Activated CD8-positive, alpha-beta memory T cell treated with anti-CD3 and anti-CD28 coated beads, Interleukin-2, amount 10 ng/mL, durations not matched to agents 7 days and 5 days (primary cell): ENCODE results near the gene COL13A1. TPM values are rescaled to one million over a fixed set of nuclear protein-coding genes. Genes with fewer than 3 reads are reported as not detected.

Experiments
- ATAC-seq: fragments of 150-1000 bp; cut with Tn5 transposase; one replicate; pipeline ENCODE4 v1.10.0; 2021; ENCODE audit warnings: moderate library complexity
- CTCF ChIA-PET: fragments of 350-600 bp; sonication (Branson Sonifier 250); formaldehyde crosslinking; loops from one replicate; lab custom pipeline; 2021; ENCODE audit warnings: antibody characterized with exemption; lab: Charles Lee
- DNase-seq: peaks from one replicate; pipeline ENCODE4 v3.0.0-alpha.2; 2020
- H3K27ac Mint-ChIP-seq: one replicate; pipeline ENCODE4 v1.8.0; 2021; ENCODE audit warnings: mild to moderate bottlenecking, mixed read lengths
- H3K27me3 Mint-ChIP-seq: one replicate; pipeline ENCODE4 v1.8.0; 2021; ENCODE audit warnings: mixed read lengths
- H3K36me3 Mint-ChIP-seq: one replicate; pipeline ENCODE4 v1.8.0; 2021; ENCODE audit warnings: mild to moderate bottlenecking, mixed read lengths
- H3K4me1 Mint-ChIP-seq: one replicate; pipeline ENCODE4 v1.8.0; 2021; ENCODE audit warnings: mixed read lengths
- H3K4me3 Mint-ChIP-seq: one replicate; pipeline ENCODE4 v1.8.0; 2021; ENCODE audit warnings: mild to moderate bottlenecking, moderate library complexity, mixed read lengths
- H3K9me3 Mint-ChIP-seq: one replicate; pipeline ENCODE4 v1.8.0; 2022; ENCODE audit warnings: low read depth, mixed read lengths
- total RNA-seq, 2 experiments: library from RNA; stranded (reverse); gene quantifications; one replicate each; pipeline ENCODE4 v1.2.3, GENCODE V29; 2021

The COL13A1 gene
- total RNA-seq, 2 experiments from 2014 or later, result not detected

- CTCF ChIA-PET, result interaction anchor here (1.4 to 2.6 kb wide), 2 partner anchors 16 to 18 kb away, joined by 3 to 8 read pairs; no protein-coding TSS in a partner anchor
- no peaks in the 10 kb centered on the region for H3K36me3 Mint-ChIP-seq
- ATAC-seq, result no peak
Measured at GRCh38 chr10:69898524-69898923, 96.8 kb downstream of the COL13A1 start.

DNA sequence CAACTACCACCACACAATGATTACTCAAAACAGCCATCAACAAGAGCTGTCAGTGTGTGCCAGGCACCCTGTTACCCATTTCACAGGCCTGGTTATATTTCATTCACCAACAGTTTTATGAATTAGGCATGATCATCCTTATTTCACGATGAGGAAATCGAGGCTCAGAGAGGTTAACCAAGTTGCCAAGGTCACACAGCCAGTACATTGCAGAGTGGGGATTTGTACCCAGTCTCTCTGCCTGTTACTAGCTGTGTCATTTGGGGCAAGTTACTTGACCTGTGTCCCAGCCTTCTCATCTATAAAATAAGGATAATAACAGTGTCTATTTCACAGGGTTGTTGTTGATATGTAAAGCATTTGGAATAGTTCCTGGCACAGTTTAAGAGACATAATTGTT is 97.2 kb downstream of the COL13A1 start:
- CTCF ChIA-PET, result interaction anchor here (1.4 to 2.6 kb wide), 3 partner anchors 16 to 59 kb away, joined by 3 to 8 read pairs (median 4); no protein-coding TSS in a partner anchor
- H3K4me3 Mint-ChIP-seq, result no peak overlapping the region
- H3K27me3 Mint-ChIP-seq, result no peaks in the 10 kb centered on the region
- H3K27ac Mint-ChIP-seq, result no peak overlapping the region
- DNase-seq, result no peak
- H3K36me3 Mint-ChIP-seq, result no peaks in the 10 kb centered on the region
- no peaks in the 10 kb centered on the region for H3K4me1 Mint-ChIP-seq
- ATAC-seq, result no peak
- H3K9me3 Mint-ChIP-seq, result no peaks in the 10 kb centered on the region

More at GRCh38 chr10:69898524-69898923, 96.8 kb downstream of the COL13A1 start:
- Mint-ChIP-seq H3K27me3 (no peaks in the 10 kb centered on the region), H3K4me1 (no peaks in the 10 kb centered on the region), H3K27ac (no peak overlapping the region), H3K9me3 (no peaks in the 10 kb centered on the region), H3K4me3 (no peak overlapping the region)
- DNase-seq, result no peak

- Mint-ChIP-seq H3K27me3 (no peaks in the 10 kb centered on the region), H3K36me3 (no peaks in the 10 kb centered on the region), H3K27ac (no peak overlapping the region), H3K9me3 (no peaks in the 10 kb centered on the region), H3K4me1 (no peaks in the 10 kb centered on the region), H3K4me3 (no peak overlapping the region)
- ATAC-seq (no peak), DNase-seq (no peak)
- CTCF ChIA-PET, result interaction anchor here (1.4 to 2.6 kb wide), 3 partner anchors 15 to 58 kb away, joined by 3 to 8 read pairs (median 4); no protein-coding TSS in a partner anchor
Measured at GRCh38 chr10:69899727-69900595, 98.3 kb downstream of the COL13A1 start.

- DNase-seq (no peak), ATAC-seq (no peak)
- Mint-ChIP-seq H3K4me1 (no peaks in the 10 kb centered on the region), H3K4me3 (no peak overlapping the region), H3K9me3 (no peaks in the 10 kb centered on the region), H3K27ac (no peak overlapping the region), H3K27me3 (no peaks in the 10 kb centered on the region), H3K36me3 (no peaks in the 10 kb centered on the region)
- CTCF ChIA-PET, result interaction anchor here (0.9 to 2.6 kb wide), 2 partner anchors 14 kb away, joined by 4 to 8 read pairs; no protein-coding TSS in a partner anchor
Measured at GRCh38 chr10:69901022-69901421, 99.3 kb downstream of the COL13A1 start.

GRCh38 chr10:69901628-69902505 is 100.2 kb downstream of the COL13A1 start:
- no peaks in the 10 kb centered on the region for H3K9me3 Mint-ChIP-seq
- no peaks in the 10 kb centered on the region for H3K4me1 Mint-ChIP-seq
- no peak overlapping the region for H3K4me3 Mint-ChIP-seq
- DNase-seq, result no peak
- H3K27ac Mint-ChIP-seq, result no peak overlapping the region
- peak; percentile 42 for ATAC-seq
- no peaks in the 10 kb centered on the region for H3K27me3 Mint-ChIP-seq
- CTCF ChIA-PET, result interaction anchor here (0.9 kb wide), 1 partner anchor 13 kb away, joined by 4 read pairs; no protein-coding TSS in a partner anchor
- H3K36me3 Mint-ChIP-seq, result no peaks in the 10 kb centered on the region

GRCh38 chr10:69902835-69903535 is 101.3 kb downstream of the COL13A1 start:
- no peak overlapping the region for H3K4me3 Mint-ChIP-seq
- ATAC-seq (no peak), DNase-seq (no peak)
- no peak overlapping the region for H3K27ac Mint-ChIP-seq
- CTCF ChIA-PET, result no interaction called here
- H3K4me1 Mint-ChIP-seq, result no peaks in the 10 kb centered on the region
- no peaks in the 10 kb centered on the region for H3K27me3 Mint-ChIP-seq
- no peaks in the 10 kb centered on the region for H3K9me3 Mint-ChIP-seq
- H3K36me3 Mint-ChIP-seq, result no peaks in the 10 kb centered on the region

GRCh38 chr10:69904533-69904932 is 102.8 kb downstream of the COL13A1 start:
- ATAC-seq, result no peak

GRCh38 chr10:69906425-69906824 is 104.7 kb downstream of the COL13A1 start:
- ATAC-seq, result no peak
- no peak overlapping the region for H3K4me3 Mint-ChIP-seq
- no peak for DNase-seq
- CTCF ChIA-PET, result interaction anchor here (2.3 kb wide), 1 partner anchor 8 kb away, joined by 14 read pairs; no protein-coding TSS in a partner anchor
- peaks cover 4% of the 10 kb centered on the region for H3K27me3 Mint-ChIP-seq
- no peaks in the 10 kb centered on the region for H3K4me1 Mint-ChIP-seq
- H3K36me3 Mint-ChIP-seq, result no peaks in the 10 kb centered on the region
- no peak overlapping the region for H3K27ac Mint-ChIP-seq
- no peaks in the 10 kb centered on the region for H3K9me3 Mint-ChIP-seq

More at GRCh38 chr10:69904533-69904932, 102.8 kb downstream of the COL13A1 start:
- peaks cover 4% of the 10 kb centered on the region for H3K27me3 Mint-ChIP-seq
- CTCF ChIA-PET, result interaction anchor here (0.7 to 2.3 kb wide), 2 partner anchors 10 to 12 kb away, joined by 4 to 14 read pairs; no protein-coding TSS in a partner anchor
- H3K36me3 Mint-ChIP-seq, result no peaks in the 10 kb centered on the region
- no peak for DNase-seq
- no peaks in the 10 kb centered on the region for H3K4me1 Mint-ChIP-seq
- H3K9me3 Mint-ChIP-seq, result no peaks in the 10 kb centered on the region
- H3K27ac Mint-ChIP-seq, result no peak overlapping the region
- no peak overlapping the region for H3K4me3 Mint-ChIP-seq

DNA sequence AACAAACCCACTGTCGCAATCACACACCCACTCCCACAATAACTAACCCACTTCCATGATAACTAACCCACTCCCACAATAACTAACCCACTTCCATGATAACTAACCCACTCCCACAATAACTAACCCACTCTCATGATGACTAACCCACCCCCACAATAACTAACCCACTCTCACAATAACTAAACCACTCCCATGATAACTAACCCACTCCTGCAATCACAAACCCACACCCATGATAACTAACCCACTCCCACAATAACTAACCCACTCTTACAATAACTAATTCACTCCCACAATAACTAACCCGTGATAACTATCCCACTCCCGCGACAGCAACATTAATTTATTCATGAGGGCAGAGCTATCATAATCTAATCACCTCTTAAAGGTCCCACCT is 105.8 kb downstream of the COL13A1 start:
- DNase-seq (no peak), ATAC-seq (no peak)
- peaks cover 4% of the 10 kb centered on the region for H3K27me3 Mint-ChIP-seq
- H3K27ac Mint-ChIP-seq, result no peak overlapping the region
- H3K4me3 Mint-ChIP-seq, result no peak overlapping the region
- H3K36me3 Mint-ChIP-seq, result no peaks in the 10 kb centered on the region
- no peaks in the 10 kb centered on the region for H3K4me1 Mint-ChIP-seq
- H3K9me3 Mint-ChIP-seq, result no peaks in the 10 kb centered on the region
- CTCF ChIA-PET, result no interaction called here

- no peak for DNase-seq
- ATAC-seq, result no peak
- no peaks in the 10 kb centered on the region for H3K4me1 Mint-ChIP-seq
- CTCF ChIA-PET, result no interaction called here
- no peak overlapping the region for H3K27ac Mint-ChIP-seq
- H3K9me3 Mint-ChIP-seq, result no peaks in the 10 kb centered on the region
- H3K27me3 Mint-ChIP-seq, result peaks cover 4% of the 10 kb centered on the region
- no peaks in the 10 kb centered on the region for H3K36me3 Mint-ChIP-seq
- H3K4me3 Mint-ChIP-seq, result no peak overlapping the region
Measured at GRCh38 chr10:69908124-69908523, 106.4 kb downstream of the COL13A1 start.

DNA sequence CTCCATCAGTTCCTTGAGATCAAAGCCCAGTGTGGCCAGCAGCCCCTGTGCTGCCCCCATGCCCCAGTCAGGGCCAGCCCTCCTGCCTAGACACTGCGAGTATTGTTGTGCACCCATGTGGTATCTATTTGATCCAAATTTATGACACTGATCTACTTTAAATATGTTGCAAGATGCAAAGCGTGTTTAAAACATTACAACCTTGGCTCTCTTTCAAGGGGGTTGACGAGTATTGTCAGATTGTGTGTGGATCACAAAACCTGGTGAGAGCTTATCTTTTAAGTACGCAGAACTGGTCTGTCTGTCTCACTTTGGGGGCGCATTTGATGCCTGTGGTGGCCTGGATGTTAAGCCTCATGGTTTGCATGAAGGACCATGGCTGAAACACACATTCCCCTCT is 108.9 kb downstream of the COL13A1 start:
- Mint-ChIP-seq H3K9me3 (no peaks in the 10 kb centered on the region), H3K27me3 (peaks cover 11% of the 10 kb centered on the region), H3K4me3 (no peak overlapping the region), H3K27ac (no peak overlapping the region), H3K4me1 (no peaks in the 10 kb centered on the region), H3K36me3 (no peaks in the 10 kb centered on the region)
- CTCF ChIA-PET, result interaction anchor here (1.3 to 1.6 kb wide), 2 partner anchors 17 to 48 kb away, joined by 5 to 6 read pairs; no protein-coding TSS in a partner anchor
- ATAC-seq (no peak), DNase-seq (no peak)

DNA sequence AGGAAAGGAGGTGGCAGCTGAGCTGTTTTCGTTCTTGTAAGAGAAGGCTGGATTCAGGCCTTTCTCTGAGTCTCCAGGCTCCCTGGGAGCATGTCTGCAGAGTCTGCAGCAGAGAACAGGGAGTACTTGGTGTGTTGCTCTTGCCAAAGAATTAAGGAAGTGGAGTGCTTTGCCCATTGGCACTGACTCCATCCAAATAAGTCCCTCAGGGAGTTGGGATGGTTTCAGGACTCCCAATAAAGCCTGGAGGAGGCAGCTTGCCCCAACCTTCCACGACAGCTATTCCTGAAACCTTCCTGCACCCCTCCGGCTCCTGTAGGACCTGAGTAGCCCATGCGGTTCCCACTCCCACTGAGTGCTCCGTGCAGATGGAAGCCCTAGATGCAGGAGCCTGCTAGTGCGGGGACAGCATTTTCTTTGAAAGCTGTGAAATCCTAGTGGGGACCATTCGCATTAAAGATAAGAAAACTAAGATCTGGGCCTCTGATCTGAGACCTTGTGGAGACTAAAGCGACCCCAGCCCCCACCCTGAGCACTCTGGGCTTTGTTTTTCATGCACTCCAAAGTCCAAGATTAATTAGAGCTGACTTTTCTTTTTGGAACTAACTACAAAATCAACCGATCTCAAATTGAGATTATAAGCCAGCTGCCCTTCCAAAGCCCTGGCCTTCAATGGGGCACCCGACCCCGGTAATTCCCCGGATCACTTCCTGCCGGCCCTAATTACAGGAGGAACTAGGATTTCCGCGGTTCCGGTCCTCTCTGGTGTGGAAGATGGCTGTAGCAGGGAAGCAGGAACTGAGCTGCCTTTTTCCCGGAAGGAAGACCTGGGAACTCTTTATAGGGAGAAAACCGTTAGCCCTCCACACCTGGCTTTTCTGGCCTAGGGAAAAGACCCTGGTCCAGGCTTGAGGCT is 110.2 kb downstream of the COL13A1 start:
- H3K4me1 Mint-ChIP-seq, result no peaks in the 10 kb centered on the region
- peaks cover 13% of the 10 kb centered on the region for H3K27me3 Mint-ChIP-seq
- no peak for DNase-seq
- no peak overlapping the region for H3K4me3 Mint-ChIP-seq
- H3K36me3 Mint-ChIP-seq, result no peaks in the 10 kb centered on the region
- CTCF ChIA-PET, result interaction anchor here (1.3 to 1.6 kb wide), 2 partner anchors 16 to 46 kb away, joined by 5 to 6 read pairs; no protein-coding TSS in a partner anchor
- no peak for ATAC-seq
- H3K27ac Mint-ChIP-seq, result no peak overlapping the region
- H3K9me3 Mint-ChIP-seq, result no peaks in the 10 kb centered on the region
